Ovary (tissue), 3 donors: Measurements from ENCODE around the gene MUC6.

Experiments used
- POLR2A ChIP-seq: fragments of 450-650 bp; IDR thresholded peaks from one replicate; pipeline ENCODE4 v1.6.1; 2017; ENCODE audit warnings: antibody characterized with exemption, mild to moderate bottlenecking, moderate library complexity
- TF ChIP-seq, protein P1 (sequence below), 3 donors: fragments of 450-650 bp in 2 of 3; fragments of 200-600 bp in 1 of 3; IDR thresholded peaks; one replicate each; pipeline versions ENCODE4 v1.5.1 to v1.8.0; 2016 to 2022; ENCODE audit warnings: antibody characterized with exemption in 3 of 3, mild to moderate bottlenecking in 1 of 3
- donor health status: DM: no; HTN: no; CAD: no.

GRCh38 chr11:993632-994167 lies 42.8 kb downstream of the MUC6 start:
- TF ChIP-seq, protein P1, sequence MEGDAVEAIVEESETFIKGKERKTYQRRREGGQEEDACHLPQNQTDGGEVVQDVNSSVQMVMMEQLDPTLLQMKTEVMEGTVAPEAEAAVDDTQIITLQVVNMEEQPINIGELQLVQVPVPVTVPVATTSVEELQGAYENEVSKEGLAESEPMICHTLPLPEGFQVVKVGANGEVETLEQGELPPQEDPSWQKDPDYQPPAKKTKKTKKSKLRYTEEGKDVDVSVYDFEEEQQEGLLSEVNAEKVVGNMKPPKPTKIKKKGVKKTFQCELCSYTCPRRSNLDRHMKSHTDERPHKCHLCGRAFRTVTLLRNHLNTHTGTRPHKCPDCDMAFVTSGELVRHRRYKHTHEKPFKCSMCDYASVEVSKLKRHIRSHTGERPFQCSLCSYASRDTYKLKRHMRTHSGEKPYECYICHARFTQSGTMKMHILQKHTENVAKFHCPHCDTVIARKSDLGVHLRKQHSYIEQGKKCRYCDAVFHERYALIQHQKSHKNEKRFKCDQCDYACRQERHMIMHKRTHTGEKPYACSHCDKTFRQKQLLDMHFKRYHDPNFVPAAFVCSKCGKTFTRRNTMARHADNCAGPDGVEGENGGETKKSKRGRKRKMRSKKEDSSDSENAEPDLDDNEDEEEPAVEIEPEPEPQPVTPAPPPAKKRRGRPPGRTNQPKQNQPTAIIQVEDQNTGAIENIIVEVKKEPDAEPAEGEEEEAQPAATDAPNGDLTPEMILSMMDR (IDR thresholded peaks at IDR 0.05) = no peak
- no peak for TF ChIP-seq POLR2A
